Fibroblast of gingiva (primary cell): ENCODE data around the gene ALDH1A3.

ENCODE experiments used
- DNase-seq: peaks from one replicate; pipeline ENCODE4 v3.0.0-alpha.2; 2011; ENCODE audit warnings: low read depth

Gene ALDH1A3

DNA sequence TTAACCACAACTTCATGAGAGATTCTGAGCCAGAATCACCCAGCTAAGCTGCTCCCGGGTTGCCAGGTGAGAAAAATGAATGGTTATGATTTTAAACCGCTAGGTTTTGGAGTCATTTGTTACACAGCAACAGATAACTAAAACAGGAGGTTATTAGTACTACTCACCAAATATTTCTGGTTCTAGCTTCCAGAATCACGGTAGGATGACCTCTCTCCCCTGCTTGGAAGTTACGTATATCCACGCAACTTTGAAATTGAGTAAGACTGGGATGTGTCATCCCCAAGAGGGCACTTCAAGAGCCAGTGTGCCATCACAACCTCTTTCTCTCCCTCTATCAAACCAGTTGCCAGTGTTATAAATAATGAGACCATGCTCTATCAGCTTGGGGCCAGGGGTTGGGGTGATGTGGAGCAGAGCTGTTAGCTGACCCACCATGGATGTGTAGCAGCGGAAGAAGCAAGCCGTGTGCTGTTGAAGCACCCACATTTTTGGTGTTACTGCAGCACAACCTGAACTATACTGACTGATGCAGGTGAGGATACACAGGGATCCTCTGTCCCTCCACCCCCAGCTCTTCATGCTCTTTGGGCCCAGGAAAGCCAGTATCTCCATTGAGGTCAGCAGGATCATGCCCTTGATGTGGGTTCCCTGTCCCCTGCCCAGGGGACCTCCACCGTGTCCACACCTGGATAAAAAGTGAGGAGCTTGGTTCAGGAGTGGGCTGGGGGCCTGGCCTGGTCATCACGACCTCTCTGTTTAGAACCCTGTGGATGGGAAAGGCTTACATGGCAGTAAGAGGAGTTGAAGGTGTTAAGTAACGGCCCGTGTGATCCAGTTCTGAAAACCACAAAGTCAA is 19.4 kb upstream of the ALDH1A3 start:
- DNase-seq = no peak

DNA sequence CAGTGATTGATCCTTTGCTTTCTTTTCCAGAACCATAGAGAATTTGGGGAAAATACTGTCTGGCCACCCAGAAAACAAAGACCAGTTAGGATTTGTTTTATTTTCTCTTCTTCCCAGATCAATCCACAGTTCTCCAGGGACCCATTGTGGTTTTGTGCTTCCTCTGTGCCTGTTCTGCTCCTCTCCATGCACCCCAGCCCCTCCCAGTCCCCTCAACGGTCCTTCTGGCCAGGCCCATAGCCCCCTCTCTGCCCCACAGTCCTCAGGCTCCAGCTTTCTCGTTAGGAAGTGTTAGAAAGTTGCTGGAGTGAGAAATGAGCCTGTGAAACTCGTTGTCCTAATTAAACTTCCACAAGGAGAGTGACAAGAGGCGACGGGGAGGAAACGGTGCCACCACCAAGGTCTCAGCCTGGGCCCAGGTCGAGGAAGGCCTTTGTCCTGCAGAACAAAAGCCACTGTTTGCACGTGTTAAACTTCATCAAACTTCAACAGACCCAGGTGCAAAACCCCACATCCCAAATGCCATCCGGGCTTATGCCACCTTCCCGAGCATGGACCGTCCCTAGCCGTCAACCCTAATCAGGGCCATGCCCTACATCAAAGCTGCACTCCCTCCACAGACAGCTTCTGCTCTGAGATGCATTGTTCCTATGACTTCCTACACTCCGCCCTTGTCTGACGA is 18.7 kb upstream of the ALDH1A3 start:
- DNase-seq = no peak

DNA sequence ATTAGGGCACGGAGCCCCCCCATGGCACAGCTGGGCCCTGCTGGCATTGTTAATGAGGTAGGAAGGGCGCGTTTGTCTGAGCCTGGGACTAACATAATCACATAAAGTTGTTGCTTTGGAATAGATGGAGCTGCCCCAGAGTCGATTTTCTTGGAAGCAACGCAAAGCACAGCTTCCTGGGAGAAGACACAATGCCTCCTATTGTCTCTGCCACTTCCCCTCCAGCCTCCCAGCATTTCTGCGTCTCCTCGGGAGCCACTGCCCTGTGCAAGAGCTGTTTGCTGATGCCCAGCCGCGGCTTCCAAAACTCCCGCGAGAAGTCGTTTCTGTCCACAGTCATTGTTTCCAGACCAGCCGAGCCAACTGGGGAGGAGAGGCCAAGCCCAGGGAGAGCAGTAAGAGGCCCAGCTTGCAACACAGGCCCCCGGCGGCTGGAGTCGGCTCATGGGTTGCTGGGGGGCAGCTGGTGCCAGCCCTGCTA is 18.1 kb upstream of the ALDH1A3 start:
- DNase-seq = peak; percentile 47

DNA sequence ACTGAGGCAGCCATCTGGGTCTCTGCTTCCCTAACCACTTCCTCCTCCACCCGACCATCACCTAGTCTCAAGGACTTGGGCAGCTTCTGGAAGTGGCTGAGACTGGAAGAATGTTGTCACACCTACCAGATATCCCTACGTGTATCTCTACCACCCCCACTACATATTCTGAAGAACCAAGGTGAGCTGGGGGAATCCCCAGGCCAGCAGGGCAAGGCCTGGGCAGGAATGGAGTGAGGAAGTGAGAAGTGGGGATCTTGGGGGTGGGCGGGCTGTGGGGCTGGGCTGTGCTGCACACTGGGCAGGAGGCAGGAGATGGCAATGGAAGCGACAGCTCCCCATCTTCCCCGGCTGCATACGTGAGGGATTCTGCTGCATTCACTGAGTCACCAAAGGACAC is 17.5 kb upstream of the ALDH1A3 start:
- no peak for DNase-seq

DNA sequence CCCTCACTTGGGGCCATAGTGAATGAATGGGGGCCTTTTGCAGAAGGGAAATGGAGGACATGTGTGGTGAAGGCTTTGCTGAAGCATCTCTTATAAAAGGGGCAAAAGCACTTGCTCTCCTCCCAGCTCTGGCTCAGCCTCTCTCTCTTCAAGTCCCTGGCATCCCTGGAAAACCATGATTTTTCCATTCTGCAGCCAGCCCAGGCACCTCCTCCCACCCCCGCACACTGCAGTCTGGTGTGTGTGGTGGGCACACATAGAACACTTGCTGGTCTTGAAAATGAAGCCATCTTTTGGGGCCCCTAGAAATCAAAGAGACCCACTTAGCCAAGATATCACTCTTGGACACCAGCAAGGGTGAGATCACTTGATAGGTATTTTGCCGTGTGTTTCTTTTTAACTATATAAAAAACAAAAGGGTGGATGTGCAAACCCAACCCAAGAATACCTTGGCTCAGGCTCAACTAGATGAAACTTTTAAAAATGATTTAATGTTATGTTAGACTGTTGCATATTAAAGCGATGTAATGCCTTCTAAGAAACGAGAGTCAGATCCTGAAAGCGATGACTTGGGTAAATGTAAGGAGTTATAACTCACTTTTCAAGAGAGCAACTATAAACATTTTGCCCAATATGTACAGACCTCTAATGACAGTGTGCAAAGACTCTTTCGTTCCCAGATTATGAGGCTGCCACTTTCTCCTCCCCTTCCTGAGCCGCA is 16.4 kb upstream of the ALDH1A3 start:
- peak; percentile 9 for DNase-seq

DNA sequence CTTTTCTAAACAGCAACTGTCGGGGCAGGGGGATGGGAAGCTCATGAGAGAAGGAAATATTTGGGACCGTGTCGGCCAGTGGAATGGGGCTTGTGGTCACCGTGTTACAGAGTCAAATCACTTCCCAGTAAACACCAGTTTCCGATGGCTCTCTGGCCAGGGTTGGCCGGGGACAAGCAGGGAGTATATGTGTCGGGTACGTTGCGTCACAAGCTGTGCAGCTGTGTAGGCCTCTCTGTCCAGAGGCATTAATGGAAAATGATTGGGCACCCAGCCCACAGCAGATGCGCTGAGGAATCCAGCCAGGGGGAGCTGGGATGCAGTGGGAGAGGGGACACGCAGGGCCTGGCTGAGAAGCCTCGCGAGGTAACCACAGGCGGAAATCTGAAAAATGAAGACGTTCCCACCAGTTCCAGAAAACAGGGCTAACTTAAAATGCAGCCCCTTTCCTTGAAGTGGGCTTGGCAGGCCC is 15.8 kb upstream of the ALDH1A3 start:
- DNase-seq = peak; percentile 69

DNA sequence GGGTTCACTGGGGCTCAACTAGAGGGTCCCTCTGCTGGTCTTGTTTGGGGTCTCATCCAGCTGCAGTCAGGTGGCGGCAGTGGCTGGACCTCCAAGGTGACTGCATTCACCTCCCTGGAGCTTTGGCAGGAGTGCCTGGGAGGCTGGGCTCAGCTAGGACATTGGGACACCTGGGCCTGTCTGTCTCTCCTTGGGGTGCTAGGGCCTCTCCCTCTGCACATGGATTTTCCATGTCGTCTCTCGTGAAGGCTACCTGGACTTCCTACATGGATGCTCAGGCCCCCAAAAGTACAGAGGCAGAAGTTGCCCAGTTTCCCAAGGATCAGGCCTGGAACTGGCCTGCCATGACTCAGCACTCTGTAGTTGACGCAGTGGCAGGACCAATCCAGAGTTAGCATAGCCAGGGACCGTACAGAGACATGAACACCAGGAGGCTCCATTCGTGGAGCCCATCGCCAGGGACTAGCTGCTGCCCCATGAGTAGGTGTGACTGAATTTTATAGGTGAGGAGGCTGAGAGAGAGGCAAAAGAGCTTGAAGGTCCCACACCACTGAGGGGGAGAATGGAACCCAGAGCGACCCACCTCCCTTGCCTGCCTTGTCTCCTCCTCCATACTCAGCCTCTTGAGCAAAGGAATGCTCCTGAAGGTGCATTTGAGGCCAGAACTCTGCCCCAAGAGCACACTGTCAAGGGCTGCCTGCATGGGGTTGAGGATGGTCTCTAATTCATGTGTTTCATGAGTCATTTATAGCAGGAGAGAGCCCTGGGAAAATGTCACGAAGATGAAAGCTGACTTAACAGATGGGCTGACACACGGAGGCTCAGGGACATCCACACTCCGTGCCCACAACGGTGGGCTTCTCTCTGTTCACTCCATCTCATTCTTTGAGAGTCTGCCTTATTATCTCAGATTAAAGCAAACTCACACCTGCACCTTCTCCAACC is 13.0 kb upstream of the ALDH1A3 start:
- no peak for DNase-seq

DNA sequence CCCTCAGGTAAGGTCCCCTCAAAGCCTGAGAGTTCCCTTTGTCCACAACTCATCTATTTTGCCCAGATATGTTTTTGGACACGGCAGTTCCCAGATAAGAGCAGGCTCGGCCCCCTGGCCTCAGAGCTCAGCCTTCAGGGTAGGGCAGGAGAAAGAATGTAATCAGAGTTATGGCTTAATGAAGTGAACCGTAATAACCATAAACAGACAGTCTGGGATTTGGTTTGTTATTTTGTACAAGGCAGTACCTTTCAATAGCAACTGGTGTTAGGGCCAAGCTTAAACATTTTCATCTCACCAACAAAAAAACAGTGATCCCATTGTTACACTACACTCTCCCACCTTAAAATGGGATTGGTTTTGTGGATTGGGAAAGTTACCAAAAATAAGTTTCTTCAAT is 12.2 kb upstream of the ALDH1A3 start:
- no peak for DNase-seq

DNA sequence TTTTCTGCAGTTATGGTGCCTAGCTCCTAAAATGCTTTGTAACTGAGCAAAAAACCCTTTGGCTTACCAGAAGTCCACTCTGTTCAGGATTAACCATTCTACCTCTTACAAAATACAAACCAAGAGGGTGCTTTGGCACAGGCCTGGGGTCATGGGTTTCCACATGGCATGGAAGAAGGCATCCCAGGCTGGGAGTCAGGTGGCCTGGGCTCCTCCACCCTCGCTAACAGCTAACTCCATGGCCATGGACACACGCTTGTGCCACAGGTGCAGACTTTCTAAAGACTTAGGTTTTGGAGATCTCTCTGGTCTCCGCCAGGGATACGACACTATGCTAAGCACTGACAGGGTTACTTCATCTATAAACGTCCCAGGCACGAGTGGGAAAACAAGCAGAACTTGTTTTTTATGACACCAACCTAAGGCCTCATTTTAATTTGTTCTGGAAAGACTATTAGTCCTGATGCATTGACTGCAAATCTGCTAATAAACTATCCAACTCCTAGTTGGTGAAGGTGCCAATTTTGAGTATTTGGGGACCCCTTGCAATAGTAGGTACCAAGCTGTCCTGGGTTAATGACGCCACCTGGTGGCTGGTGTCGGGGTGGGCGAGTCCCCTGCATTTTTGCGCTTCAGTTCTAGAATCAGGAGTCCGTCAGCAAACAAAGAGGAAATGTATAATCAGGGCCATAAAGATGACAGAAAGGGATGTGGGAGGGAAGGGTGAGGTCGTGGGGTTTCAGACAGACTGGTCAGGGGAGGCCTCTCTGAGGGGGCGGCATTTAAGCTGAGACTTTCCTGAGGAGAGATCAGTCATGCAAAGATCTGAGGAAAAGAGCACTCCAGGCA is 10.3 kb upstream of the ALDH1A3 start:
- no peak for DNase-seq

DNA sequence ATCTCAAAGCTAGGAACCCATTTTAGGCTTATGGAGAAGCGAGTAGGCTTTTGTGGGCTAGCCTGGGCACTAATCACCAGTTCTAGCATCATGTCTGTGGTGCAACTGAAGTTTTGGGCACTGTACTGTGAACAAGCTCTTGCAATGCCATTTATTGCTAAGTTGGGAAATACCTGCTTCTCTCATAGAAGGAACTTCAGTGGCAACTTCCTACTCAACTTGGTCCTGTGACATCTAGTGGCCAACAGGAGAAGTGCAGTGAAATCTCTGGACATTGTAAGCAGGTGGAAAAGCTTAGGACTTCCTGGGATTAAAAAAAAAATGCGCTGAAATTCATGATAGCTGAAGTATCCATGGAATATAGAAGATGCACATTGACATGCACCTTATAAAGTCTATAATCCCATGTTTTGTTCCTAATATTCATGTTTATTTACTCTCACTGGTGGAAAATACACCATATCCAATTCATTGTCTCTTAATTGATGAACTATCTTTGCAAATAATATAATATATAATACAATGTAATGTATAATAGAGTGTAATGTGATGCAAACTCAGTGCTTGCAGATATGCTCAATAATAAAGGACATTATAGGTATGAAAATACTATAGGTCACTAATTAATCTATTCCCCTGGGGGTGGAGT is 6.5 kb upstream of the ALDH1A3 start:
- DNase-seq = peak; percentile 93

DNA sequence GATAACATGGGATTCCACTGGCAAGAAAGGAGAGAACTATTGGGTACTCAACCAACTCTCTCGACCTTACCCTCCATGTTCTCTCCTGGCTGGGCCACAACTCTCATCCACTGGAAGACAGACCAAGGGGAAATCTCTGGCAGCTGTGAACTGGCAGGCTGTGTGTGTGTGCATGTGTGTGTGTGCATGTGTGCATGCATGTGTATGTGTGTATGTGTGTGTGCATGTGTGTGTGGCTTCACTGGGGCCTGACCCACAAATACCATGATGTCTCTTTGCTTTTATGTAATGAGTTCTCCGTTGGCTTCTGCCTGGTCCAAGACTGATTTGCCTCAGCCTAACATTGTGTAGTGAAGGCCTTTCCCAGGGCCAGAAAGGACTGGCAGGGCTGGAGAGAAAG is 4.1 kb upstream of the ALDH1A3 start:
- DNase-seq = no peak

DNA sequence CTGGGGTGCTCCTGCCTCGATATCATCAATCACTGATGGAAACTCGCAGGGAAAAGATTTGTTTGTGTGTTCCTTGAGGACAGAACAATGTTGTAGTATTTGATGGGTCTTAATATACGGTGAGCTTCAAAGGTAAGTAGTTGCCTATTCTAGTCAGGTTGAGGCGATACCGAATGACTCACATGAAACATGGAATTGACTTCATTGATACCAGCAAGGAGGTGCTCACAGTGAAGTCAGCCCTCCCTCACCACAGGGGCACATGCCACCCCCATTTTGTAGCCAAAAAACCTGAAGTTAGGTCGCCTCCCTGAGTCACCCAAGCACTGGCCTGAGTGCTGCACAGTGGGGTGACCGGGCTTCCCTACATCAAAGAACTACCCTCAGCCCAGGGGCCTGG is 3.7 kb upstream of the ALDH1A3 start:
- no peak for DNase-seq

DNA sequence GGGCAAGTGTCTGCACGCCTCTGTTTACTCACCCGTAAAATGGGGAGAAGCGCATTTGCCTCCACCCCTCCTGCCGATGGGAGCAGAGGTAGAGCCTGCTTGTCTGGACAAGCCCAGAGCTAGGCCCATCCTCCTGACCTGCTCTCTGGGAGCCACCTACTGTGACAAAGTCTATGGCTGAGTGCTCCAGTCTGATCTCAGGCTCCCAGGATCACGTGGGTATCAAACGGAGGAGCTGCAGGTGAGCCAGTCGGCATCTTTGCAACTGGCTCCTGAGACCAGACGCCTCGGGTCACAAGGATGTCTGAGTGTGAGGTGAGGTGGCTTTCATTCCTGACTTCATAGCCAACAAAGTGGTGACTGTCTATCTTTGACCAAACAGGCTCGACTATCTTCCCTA is 2.1 kb upstream of the ALDH1A3 start:
- DNase-seq = no peak

DNA sequence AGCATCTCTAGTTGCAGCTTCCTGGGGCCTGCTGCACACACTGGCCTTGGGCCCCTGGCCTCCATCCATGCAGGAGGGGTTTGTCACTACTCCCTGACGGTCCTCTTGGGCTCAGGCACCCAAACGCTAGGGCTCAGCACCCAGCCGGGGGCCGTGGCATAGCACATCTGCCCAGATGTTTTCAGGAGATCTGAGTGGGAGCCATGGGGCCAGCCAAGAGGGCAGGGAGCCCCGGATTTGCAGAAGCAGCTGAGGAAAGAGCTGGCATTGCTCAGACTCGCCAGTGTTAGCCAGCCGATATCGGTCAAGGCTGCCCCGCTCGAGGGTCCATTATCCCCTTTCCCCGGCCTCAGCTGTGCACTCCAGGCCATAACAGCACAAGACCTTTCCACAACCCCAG is 1.5 kb upstream of the ALDH1A3 start:
- DNase-seq = no peak

DNA sequence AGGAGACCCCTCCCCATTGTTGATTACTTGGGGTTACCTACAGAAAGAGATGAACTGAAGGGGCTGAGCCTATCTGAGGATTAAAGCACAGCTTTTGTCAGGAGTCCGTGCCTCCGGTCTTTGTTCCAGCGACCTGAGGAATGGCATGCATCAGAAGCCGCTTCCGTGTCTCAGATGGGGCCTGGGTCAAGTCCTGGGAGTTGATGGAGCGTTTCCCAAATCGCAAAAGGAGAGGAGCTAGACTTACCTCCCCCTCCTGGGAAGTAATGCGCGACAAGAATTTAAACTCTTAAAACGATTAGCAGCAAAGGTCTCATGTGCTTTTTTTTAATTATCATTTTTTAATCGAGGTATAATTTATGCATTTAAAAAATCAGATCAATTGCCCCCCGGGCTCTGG is 983 bp upstream of the ALDH1A3 start:
- DNase-seq = no peak

DNA sequence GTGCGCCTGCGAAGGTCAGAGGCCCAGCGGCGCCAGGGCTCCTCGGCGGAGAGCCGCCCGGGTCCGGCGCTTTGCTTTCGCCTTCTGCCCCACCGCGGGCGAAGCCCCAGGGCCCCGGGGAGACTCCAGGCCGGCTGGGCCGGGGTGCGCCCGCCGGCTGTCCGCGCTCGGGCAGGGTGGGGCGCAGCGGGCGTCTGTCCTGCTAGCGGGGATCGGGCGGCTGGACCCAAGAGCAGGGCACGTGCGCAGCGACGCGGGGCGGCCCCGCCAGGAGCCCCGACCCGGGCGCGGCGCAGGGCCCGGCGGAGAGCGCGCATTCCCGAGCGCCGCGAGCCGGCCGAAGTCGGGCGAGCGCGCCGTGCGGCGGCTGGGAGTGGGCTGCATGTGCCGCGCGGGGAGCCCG is 569 bp upstream of the ALDH1A3 start:
- no peak for DNase-seq

DNA sequence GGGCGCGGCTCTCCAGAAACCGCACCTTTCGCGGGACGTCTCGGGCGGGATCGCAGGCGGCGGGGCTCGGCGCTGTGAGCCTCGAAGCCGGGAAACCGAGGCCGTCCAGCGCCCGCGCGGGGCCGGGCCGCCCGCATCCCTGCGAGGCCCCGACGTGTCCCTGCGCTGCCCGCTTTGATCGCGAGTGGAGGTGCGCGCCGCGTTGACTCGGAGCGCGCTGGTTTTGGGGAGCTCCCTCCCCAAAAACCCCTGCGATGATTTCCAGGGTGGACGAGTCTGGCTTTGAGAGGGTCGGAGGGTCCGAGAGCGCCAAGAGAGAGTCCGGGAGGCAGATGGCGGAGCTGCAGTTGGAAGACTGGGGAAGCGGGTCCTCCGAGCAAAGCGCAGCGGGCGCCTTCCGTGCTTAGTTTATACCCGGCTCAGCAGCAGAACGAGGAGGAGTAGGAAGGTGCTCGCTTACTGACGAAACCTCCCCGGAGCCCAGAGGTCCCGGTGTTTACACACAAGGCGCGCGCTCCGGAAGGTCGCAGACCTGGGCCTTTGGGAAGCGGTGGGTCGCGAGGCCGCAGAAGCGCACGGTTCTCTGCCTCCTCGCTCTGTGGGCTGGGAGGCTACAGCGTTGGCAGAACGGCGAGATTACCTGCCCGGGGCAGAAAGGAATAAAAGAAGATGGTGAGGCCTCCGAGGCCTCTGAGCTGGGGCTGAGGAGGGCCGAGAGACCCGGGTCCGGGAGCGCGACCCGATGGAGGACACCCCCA is 687 bp downstream of the ALDH1A3 start:
- DNase-seq = no peak

DNA sequence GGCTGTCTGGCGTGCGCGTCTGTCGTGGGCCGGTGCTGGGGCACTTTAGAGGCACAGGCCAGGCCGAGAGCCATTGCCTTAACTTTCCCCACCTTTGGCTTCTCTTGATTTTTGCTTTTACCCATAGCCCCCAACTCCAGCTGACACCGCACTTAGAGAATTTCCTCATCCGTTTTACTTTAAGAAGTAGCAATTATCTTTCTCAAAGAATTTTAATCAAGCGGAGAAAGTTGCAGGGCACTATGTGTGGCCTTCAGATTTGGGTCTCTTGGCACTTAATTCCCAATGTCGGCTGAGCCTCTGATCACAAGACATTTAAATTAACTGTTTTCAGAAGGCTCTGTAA is 1.2 kb downstream of the ALDH1A3 start:
- DNase-seq = no peak

DNA sequence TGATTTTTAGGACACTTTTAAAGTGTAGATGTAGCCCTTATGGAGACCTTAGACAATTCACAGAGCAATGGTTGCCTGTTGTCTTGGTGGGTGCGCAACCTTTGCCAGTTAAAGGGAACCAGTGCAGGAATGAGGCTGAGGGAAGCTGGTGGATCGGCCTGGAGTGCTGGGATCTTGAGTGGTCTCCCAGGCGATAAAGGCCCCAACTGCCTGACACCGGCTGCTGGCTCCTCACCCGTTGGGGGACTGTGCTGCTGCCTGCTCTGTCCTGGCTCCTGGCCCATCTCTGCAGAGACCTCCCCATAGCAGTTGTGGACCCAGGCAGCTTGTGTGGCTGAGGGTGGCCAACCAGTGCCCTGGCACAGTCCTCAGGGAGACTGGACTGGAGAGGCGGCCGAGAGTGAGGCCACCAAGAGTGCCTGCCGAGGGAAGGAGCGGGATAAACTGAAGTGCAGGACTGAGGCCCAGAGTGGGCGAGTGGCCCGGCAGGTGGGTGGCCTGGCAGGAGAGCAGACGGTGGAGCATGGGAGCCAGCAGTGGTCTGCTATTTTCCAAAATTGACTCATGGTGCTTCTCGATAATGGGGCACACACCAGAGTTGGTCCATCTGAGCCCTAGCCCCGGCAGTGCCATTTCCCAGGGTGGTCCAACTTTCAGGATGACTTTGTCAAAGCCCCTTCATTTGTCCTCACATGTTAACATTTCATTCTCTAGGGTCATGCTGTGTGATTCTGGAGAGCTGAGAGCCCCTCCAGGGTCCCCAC is 2.1 kb downstream of the ALDH1A3 start:
- no peak for DNase-seq
